Measurements from ENCODE around the gene CNGA1. TPM values are rescaled to one million over a fixed set of nuclear protein-coding genes. Genes with fewer than 3 reads are reported as not detected.

CNGA1 gene
- total and polyA plus RNA-seq, 2 donors (not counting 3 experiments of a cell fraction or from before 2014, with no cell fraction given), result not detected

GRCh38 chr4:48018112-48018511 lies 1.6 kb upstream of the CNGA1 start:
- dilution Hi-C loops (cut with MboI; ENCODE audit: extremely low pct_ligation_motif_present, low sequenced_read_pairs) (no loop called here), intact Hi-C loops (cut with micrococcal nuclease) (no loop called here)
- Histone ChIP-seq H3K4me3 (replicated peaks in 1 of 3; ENCODE audit: insufficient read depth in 1 of 3, low read depth in 1 of 3, low read length in 3 of 3) (no peak overlapping the region), H3K9ac (replicated peaks; ENCODE audit: extremely low read depth, insufficient read depth, low read length) (no peak overlapping the region), H3K4me2 (ENCODE audit: insufficient read depth, low read length) (no peak overlapping the region), H3K4me1 (ENCODE audit: control insufficient read depth, extremely low read depth, insufficient read depth, low read length) (peaks cover 10% of the 10 kb centered on the region), H3K9me1 (replicated peaks; ENCODE audit: control insufficient read depth, extremely low read depth, insufficient read depth, low read length) (no peaks in the 10 kb centered on the region), H3K36me3 (ENCODE audit: control insufficient read depth in 2 of 2, extremely low read depth in 1 of 2, insufficient read depth in 2 of 2, low read length in 2 of 2) (no peaks in the 10 kb centered on the region), H3K9me3 (replicated peaks; ENCODE audit: control insufficient read depth, insufficient read depth, low read length) (no peaks in the 10 kb centered on the region), H3K79me2 (ENCODE audit: control insufficient read depth, insufficient read depth, low read length) (no peaks in the 10 kb centered on the region), H4K20me1 (replicated peaks; ENCODE audit: control insufficient read depth, extremely low read depth, insufficient read depth, low read length) (no peaks in the 10 kb centered on the region), H3K27ac (ENCODE audit: insufficient read depth, low read depth, low read length) (no peak overlapping the region), H3K27me3 (ENCODE audit: control insufficient read depth in 2 of 2, insufficient read depth in 2 of 2, low read length in 2 of 2) (peaks cover 0 to 4% of the 10 kb centered on the region in 2 experiments), H2AFZ (ENCODE audit: low read depth, low read length) (no peak overlapping the region)
- FAIRE-seq (no peak), DNase-seq (ENCODE audit: low read depth, low spot score) (no peak)
- POLR2A ChIA-PET, result no interaction called here
- BruUV-seq (replicated peaks), result no TSS peak
- CTCF ChIA-PET, result interaction anchor here (0.9 to 3.5 kb wide), 4 partner anchors 15 to 78 kb away, joined by 3 to 32 read pairs (median 4); no protein-coding TSS in a partner anchor
- TF ChIP-seq JUN (IDR thresholded peaks at IDR 0.05; ENCODE audit: borderline replicate concordance, insufficient read depth, insufficient read length, low read depth), result no peak
- TF ChIP-seq FOS (IDR thresholded peaks at IDR 0.05; ENCODE audit: borderline replicate concordance, insufficient read depth, low read length), result no peak
- TF ChIP-seq POLR2AphosphoS5 (IDR thresholded peaks at IDR 0.05; ENCODE audit: insufficient read depth, low read depth, low read length), result no peak
- no peak for TF ChIP-seq EZH2 (IDR thresholded peaks at IDR 0.05; ENCODE audit: borderline replicate concordance, low read depth, low read length, severe bottlenecking)
- no peak for TF ChIP-seq POLR2A (IDR thresholded peaks at IDR 0.05; ENCODE audit: low read depth, low read length)
- TF ChIP-seq CTCF (IDR thresholded peaks at IDR 0.05; ENCODE audit: extremely low read depth in 1 of 2, insufficient read depth in 1 of 2, low read depth in 1 of 2, low read length in 2 of 2), result no peak
- TF ChIP-seq MAX (IDR thresholded peaks at IDR 0.05; ENCODE audit: insufficient read depth, insufficient read length), result no peak
- no peak for TF ChIP-seq MYC (IDR thresholded peaks at IDR 0.05; ENCODE audit: low read depth, low read length)
- TF ChIP-seq GATA2 (IDR thresholded peaks at IDR 0.05; ENCODE audit: insufficient read depth, insufficient read length, low read depth, low read length), result no peak
